ENCODE measurements around the gene WNT3.

GRCh38 chr17:46802800-46803199 lies 15.7 kb downstream of the WNT3 start:
- TF ChIP-seq TARDBP (IDR thresholded peaks at IDR 0.05) (no peak), BHLHE40 (IDR thresholded peaks at IDR 0.05; ENCODE audit: borderline replicate concordance) (no peak), FOXK2 (IDR thresholded peaks at IDR 0.05) (no peak), CTBP1 (IDR thresholded peaks at IDR 0.05; ENCODE audit: borderline replicate concordance) (no peak)
- TF ChIP-seq, protein P1, sequence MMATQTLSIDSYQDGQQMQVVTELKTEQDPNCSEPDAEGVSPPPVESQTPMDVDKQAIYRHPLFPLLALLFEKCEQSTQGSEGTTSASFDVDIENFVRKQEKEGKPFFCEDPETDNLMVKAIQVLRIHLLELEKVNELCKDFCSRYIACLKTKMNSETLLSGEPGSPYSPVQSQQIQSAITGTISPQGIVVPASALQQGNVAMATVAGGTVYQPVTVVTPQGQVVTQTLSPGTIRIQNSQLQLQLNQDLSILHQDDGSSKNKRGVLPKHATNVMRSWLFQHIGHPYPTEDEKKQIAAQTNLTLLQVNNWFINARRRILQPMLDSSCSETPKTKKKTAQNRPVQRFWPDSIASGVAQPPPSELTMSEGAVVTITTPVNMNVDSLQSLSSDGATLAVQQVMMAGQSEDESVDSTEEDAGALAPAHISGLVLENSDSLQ (IDR thresholded peaks at IDR 0.05), result no peak

All from HEK293T (cell line).